HG03521 (cell line): Measurements from ENCODE around the gene RMI1.
"Not testable (repeated sequence)": the region's sequence is repeated elsewhere in the genome, so short reads cannot be mapped to it uniquely, and the experiment has no call there.

Experiments
- ATAC-seq: cut with Tn5 transposase; IDR thresholded peaks from one replicate; pipeline ENCODE4 v1.9.1; 2021; ENCODE audit warnings: mild to moderate bottlenecking, moderate library complexity; ENCODE audit not compliant: unreplicated experiment

RMI1 gene

GRCh38 chr9:84002344-84002743, 21.7 kb downstream of the RMI1 start:
- ATAC-seq: no peak

GRCh38 chr9:84003246-84003645, 22.6 kb downstream of the RMI1 start:
- no peak for ATAC-seq

GRCh38 chr9:84007662-84008061, 27.1 kb downstream of the RMI1 start:
- ATAC-seq: no peak

- no peak for ATAC-seq
These were observed 43.5 kb downstream of the RMI1 start for GRCh38 chr9:84024041-84024575.

GRCh38 chr9:84027201-84027600, 46.6 kb downstream of the RMI1 start:
- no peak for ATAC-seq

GRCh38 chr9:84031534-84031933, 50.9 kb downstream of the RMI1 start:
- no peak for ATAC-seq

GRCh38 chr9:84041857-84042256, 61.3 kb downstream of the RMI1 start:
- not testable (repeated sequence) for ATAC-seq

- no peak for ATAC-seq
These were observed 65.0 kb downstream of the RMI1 start for GRCh38 chr9:84045481-84046097.
